ENCODE data around the gene ZFYVE9.

GRCh38 chr1:52153898-52154297, 12.0 kb downstream of the ZFYVE9 start:
- no peak for TF ChIP-seq CTCF (IDR thresholded peaks at IDR 0.05)
- TF ChIP-seq POLR2AphosphoS5 (IDR thresholded peaks at IDR 0.05) = no peak

All from suprapubic skin (tissue), 3 donors.